GM12878 (cell line): ENCODE measurements around the gene YTHDF1.

Experiments used
- BRCA1 ChIP-seq: IDR thresholded peaks from 2 replicates; pipeline ENCODE4 v1.6.1; 2011; ENCODE audit warnings: low read depth, low read length, improper control_type of control experiment
- POLR2A ChIP-seq: IDR thresholded peaks from 2 replicates; pipeline ENCODE4 v1.6.1; 2011; ENCODE audit warnings: low read depth, mild to moderate bottlenecking, low read length
- RAD21 ChIP-seq: IDR thresholded peaks from 2 replicates; pipeline ENCODE4 v1.6.1; 2011; ENCODE audit warnings: mild to moderate bottlenecking, low read depth, low read length, moderate library complexity; ENCODE audit not compliant: insufficient read depth
- TF ChIP-seq, protein P1 (sequence below): fragments of 450-650 bp; IDR thresholded peaks from 2 replicates; pipeline ENCODE4 v1.6.1; 2014; ENCODE audit warnings: mild to moderate bottlenecking

GRCh38 chr20:63212393-63212730, 3.6 kb downstream of the YTHDF1 start:
- TF ChIP-seq BRCA1 (no peak), RAD21 (no peak), POLR2A (no peak)
- TF ChIP-seq, protein P1, sequence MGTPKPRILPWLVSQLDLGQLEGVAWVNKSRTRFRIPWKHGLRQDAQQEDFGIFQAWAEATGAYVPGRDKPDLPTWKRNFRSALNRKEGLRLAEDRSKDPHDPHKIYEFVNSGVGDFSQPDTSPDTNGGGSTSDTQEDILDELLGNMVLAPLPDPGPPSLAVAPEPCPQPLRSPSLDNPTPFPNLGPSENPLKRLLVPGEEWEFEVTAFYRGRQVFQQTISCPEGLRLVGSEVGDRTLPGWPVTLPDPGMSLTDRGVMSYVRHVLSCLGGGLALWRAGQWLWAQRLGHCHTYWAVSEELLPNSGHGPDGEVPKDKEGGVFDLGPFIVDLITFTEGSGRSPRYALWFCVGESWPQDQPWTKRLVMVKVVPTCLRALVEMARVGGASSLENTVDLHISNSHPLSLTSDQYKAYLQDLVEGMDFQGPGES = no peak
